ENCODE results near the gene ELFN2. TPM values are rescaled to one million over a fixed set of nuclear protein-coding genes. Genes with fewer than 3 reads are reported as not detected.

ELFN2 gene
- total and polyA plus RNA-seq, 2 experiments from 2014 or later = 0.40 to 0.53 TPM

DNA sequence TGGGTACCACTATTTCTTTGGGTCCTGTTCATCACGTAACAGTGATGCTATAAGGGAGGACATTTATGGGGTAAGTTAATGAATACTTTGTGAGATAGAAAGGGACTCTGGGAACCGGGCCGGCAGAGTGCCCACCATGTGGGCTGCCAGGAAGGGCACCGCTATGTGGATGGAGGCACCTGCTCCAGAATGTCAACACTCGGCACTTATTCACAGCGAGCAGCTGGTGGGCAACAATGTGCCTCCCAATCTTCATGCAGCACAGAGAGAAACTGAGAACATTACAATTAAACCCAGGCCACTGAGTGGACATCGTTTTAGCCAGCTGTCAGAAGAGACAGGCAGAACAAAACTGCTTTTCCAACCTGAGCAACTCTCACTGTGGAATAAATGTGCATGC is 15.8 kb upstream of the ELFN2 start:
- Histone ChIP-seq H3K9me2 (replicated peaks; ENCODE audit: insufficient read depth) (no peaks in the 10 kb centered on the region), H3K4me1 (ENCODE audit: insufficient read depth) (no peaks in the 10 kb centered on the region), H3K9me3 (ENCODE audit: low read depth) (no peaks in the 10 kb centered on the region), H3K79me2 (no peaks in the 10 kb centered on the region), H3K4me2 (no peak overlapping the region), H3K4me3 (no peak overlapping the region), H3K27me3 (no peaks in the 10 kb centered on the region), H3K36me3 (replicated peaks; ENCODE audit: insufficient read depth, low read depth) (no peaks in the 10 kb centered on the region), H3K27ac (no peak overlapping the region), H2AFZ (no peak overlapping the region), H4K20me1 (ENCODE audit: insufficient read depth, poor library complexity, severe bottlenecking) (no peaks in the 10 kb centered on the region)
- DNase-seq (ENCODE audit: low spot score) = no peak
- 91% methylated on average over 7 of the region's 7 CpGs for WGBS (ENCODE audit: low lambda C conversion rate, missing lambda C conversion rate)
- no peak for TF ChIP-seq EZH2phosphoT487 (IDR thresholded peaks at IDR 0.05; ENCODE audit: low read depth, severe bottlenecking, unreplicated experiment)

DNA sequence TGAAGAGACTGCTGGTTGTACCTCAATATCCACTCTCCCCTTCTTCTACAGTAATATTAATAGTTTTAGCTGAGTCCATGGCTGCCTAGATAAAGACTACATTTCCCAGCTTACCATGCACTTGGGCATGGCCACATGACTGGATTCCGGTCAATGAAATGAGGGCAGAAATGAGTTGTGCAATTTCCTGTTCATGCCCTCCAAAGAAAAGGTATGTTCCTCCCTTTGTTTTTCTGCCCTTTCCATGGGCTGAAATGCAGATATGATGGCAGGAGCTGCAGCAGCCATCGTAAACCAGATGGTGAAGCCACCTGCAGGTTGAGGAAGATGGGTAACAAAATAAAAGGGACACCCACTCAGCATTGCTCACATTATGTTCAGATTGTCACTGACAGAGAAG is 15.3 kb upstream of the ELFN2 start:
- H3K4me1 ChIP-seq (ENCODE audit: insufficient read depth) = no peaks in the 10 kb centered on the region
- WGBS (ENCODE audit: low lambda C conversion rate, missing lambda C conversion rate) = 88% methylated on average over 2 of the region's 2 CpGs
- no peaks in the 10 kb centered on the region for H3K79me2 ChIP-seq
- H4K20me1 ChIP-seq (ENCODE audit: insufficient read depth, poor library complexity, severe bottlenecking) = no peaks in the 10 kb centered on the region
- H3K9me3 ChIP-seq (ENCODE audit: low read depth) = no peaks in the 10 kb centered on the region
- TF ChIP-seq, protein P1, sequence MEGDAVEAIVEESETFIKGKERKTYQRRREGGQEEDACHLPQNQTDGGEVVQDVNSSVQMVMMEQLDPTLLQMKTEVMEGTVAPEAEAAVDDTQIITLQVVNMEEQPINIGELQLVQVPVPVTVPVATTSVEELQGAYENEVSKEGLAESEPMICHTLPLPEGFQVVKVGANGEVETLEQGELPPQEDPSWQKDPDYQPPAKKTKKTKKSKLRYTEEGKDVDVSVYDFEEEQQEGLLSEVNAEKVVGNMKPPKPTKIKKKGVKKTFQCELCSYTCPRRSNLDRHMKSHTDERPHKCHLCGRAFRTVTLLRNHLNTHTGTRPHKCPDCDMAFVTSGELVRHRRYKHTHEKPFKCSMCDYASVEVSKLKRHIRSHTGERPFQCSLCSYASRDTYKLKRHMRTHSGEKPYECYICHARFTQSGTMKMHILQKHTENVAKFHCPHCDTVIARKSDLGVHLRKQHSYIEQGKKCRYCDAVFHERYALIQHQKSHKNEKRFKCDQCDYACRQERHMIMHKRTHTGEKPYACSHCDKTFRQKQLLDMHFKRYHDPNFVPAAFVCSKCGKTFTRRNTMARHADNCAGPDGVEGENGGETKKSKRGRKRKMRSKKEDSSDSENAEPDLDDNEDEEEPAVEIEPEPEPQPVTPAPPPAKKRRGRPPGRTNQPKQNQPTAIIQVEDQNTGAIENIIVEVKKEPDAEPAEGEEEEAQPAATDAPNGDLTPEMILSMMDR (IDR thresholded peaks at IDR 0.05; ENCODE audit: poor library complexity) = no peak
- TF ChIP-seq EZH2phosphoT487 (IDR thresholded peaks at IDR 0.05; ENCODE audit: low read depth, severe bottlenecking, unreplicated experiment) (no peak), EZH2 (IDR thresholded peaks at IDR 0.05; ENCODE audit: borderline replicate concordance) (no peak)
- DNase-seq (ENCODE audit: low spot score) = no peak
- H3K4me3 ChIP-seq = no peak overlapping the region
- no peak overlapping the region for H2AFZ ChIP-seq
- H3K36me3 ChIP-seq (replicated peaks; ENCODE audit: insufficient read depth, low read depth) = no peaks in the 10 kb centered on the region
- no peak overlapping the region for H3K4me2 ChIP-seq
- no peaks in the 10 kb centered on the region for H3K9me2 ChIP-seq (replicated peaks; ENCODE audit: insufficient read depth)
- no peak overlapping the region for H3K27ac ChIP-seq
- no peaks in the 10 kb centered on the region for H3K27me3 ChIP-seq

DNA sequence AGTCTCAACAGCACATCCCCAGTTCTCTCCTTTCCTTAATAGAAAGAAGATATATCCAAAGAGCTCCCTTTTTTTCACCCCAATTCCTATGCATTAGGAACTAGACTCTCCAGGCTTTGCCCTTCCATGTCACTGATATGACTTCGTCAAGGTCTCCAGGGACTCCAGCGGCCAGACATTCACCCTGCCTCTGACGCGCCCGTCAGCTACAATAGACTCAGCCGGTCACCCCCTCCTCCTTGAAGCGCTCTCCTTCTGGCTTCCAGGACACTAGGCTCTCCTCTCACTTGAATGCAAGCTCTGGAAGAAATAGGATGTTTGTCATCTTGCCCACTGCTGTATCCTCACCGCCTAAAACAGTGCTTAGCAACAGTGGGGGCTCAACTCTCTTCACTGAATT is 14.9 kb upstream of the ELFN2 start:
- no peak for DNase-seq (ENCODE audit: low spot score)
- Histone ChIP-seq H3K36me3 (replicated peaks; ENCODE audit: insufficient read depth, low read depth) (no peaks in the 10 kb centered on the region), H4K20me1 (ENCODE audit: insufficient read depth, poor library complexity, severe bottlenecking) (no peaks in the 10 kb centered on the region), H3K9me2 (replicated peaks; ENCODE audit: insufficient read depth) (no peaks in the 10 kb centered on the region), H3K4me1 (ENCODE audit: insufficient read depth) (no peaks in the 10 kb centered on the region), H2AFZ (no peak overlapping the region), H3K4me2 (no peak overlapping the region), H3K27me3 (no peaks in the 10 kb centered on the region), H3K9me3 (ENCODE audit: low read depth) (no peaks in the 10 kb centered on the region), H3K79me2 (no peaks in the 10 kb centered on the region), H3K4me3 (no peak overlapping the region), H3K27ac (no peak overlapping the region)
- WGBS (ENCODE audit: low lambda C conversion rate, missing lambda C conversion rate) = 86% methylated on average over 8 of the region's 8 CpGs
- no peak for TF ChIP-seq EZH2 (IDR thresholded peaks at IDR 0.05; ENCODE audit: borderline replicate concordance)

DNA sequence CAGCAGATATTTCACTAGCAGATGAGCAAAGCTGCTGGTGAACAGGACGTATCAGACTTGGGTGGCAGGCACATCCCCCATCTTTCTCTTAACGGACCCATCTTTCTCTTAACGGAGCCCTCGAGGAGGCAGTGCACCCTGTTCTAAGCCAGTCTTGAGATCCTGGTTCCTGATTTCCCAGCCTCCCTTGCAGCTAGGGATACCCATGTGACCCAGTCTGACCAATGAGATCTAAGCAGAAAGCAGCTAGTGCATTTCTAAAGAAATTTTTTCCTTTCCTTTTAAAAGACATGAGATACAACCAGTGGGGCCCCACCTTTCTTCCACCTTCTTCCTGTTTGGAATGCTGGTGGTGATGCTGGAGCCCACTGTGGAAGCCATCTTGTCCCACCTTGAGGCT is 13.6 kb upstream of the ELFN2 start:
- Histone ChIP-seq H3K36me3 (replicated peaks; ENCODE audit: insufficient read depth, low read depth) (no peaks in the 10 kb centered on the region), H3K9me2 (replicated peaks; ENCODE audit: insufficient read depth) (no peaks in the 10 kb centered on the region), H4K20me1 (ENCODE audit: insufficient read depth, poor library complexity, severe bottlenecking) (no peaks in the 10 kb centered on the region), H3K9me3 (ENCODE audit: low read depth) (no peaks in the 10 kb centered on the region), H3K4me3 (no peak overlapping the region), H3K4me2 (no peak overlapping the region), H2AFZ (no peak overlapping the region), H3K79me2 (no peaks in the 10 kb centered on the region), H3K27ac (no peak overlapping the region), H3K27me3 (no peaks in the 10 kb centered on the region), H3K4me1 (ENCODE audit: insufficient read depth) (no peaks in the 10 kb centered on the region)
- WGBS (ENCODE audit: low lambda C conversion rate, missing lambda C conversion rate) = 93% methylated on average over 4 of the region's 4 CpGs
- TF ChIP-seq, protein P1 (IDR thresholded peaks at IDR 0.05; ENCODE audit: poor library complexity) = no peak
- TF ChIP-seq EZH2 (IDR thresholded peaks at IDR 0.05; ENCODE audit: borderline replicate concordance) (no peak), EZH2phosphoT487 (IDR thresholded peaks at IDR 0.05; ENCODE audit: low read depth, severe bottlenecking, unreplicated experiment) (no peak)
- no peak for DNase-seq (ENCODE audit: low spot score)
